ENCODE data around the gene OR2G2.

OR2G2 gene

DNA sequence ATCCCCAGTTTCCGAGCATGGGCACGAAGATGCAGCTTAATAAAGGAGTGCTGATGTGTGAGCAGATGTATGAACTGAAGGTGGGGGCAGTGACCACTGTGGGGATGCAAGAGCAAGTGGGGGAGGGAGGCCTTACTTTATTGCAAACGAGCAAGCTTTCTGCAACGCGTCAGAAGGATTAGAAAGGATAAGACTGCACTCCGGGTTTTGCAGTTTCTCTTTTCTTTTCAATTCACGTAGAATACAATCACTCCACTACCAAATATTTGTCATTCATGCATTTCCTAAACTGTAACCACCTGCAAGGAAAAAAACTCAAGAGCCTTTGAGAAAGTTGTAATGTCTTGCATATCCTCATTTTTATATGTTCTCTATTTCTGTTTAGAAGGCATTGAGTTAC, 47.6 kb upstream of the OR2G2 start:
- Histone ChIP-seq H3K27ac (replicated peaks) (no peak overlapping the region), H3K27me3 (ENCODE audit: insufficient read depth, poor library complexity, severe bottlenecking) (no peaks in the 10 kb centered on the region), H3K4me3 (replicated peaks; ENCODE audit: insufficient read depth, low read length) (no peak overlapping the region)
- TF ChIP-seq SPI1 (IDR thresholded peaks at IDR 0.05; ENCODE audit: borderline replicate concordance, low read depth), result no peak
- no peak for TF ChIP-seq POLR2AphosphoS5 (IDR thresholded peaks at IDR 0.05; ENCODE audit: low read depth)
- TF ChIP-seq, protein P1, sequence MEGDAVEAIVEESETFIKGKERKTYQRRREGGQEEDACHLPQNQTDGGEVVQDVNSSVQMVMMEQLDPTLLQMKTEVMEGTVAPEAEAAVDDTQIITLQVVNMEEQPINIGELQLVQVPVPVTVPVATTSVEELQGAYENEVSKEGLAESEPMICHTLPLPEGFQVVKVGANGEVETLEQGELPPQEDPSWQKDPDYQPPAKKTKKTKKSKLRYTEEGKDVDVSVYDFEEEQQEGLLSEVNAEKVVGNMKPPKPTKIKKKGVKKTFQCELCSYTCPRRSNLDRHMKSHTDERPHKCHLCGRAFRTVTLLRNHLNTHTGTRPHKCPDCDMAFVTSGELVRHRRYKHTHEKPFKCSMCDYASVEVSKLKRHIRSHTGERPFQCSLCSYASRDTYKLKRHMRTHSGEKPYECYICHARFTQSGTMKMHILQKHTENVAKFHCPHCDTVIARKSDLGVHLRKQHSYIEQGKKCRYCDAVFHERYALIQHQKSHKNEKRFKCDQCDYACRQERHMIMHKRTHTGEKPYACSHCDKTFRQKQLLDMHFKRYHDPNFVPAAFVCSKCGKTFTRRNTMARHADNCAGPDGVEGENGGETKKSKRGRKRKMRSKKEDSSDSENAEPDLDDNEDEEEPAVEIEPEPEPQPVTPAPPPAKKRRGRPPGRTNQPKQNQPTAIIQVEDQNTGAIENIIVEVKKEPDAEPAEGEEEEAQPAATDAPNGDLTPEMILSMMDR (IDR thresholded peaks at IDR 0.05; ENCODE audit: insufficient read depth, low read length), result no peak
- TF ChIP-seq, protein P2, sequence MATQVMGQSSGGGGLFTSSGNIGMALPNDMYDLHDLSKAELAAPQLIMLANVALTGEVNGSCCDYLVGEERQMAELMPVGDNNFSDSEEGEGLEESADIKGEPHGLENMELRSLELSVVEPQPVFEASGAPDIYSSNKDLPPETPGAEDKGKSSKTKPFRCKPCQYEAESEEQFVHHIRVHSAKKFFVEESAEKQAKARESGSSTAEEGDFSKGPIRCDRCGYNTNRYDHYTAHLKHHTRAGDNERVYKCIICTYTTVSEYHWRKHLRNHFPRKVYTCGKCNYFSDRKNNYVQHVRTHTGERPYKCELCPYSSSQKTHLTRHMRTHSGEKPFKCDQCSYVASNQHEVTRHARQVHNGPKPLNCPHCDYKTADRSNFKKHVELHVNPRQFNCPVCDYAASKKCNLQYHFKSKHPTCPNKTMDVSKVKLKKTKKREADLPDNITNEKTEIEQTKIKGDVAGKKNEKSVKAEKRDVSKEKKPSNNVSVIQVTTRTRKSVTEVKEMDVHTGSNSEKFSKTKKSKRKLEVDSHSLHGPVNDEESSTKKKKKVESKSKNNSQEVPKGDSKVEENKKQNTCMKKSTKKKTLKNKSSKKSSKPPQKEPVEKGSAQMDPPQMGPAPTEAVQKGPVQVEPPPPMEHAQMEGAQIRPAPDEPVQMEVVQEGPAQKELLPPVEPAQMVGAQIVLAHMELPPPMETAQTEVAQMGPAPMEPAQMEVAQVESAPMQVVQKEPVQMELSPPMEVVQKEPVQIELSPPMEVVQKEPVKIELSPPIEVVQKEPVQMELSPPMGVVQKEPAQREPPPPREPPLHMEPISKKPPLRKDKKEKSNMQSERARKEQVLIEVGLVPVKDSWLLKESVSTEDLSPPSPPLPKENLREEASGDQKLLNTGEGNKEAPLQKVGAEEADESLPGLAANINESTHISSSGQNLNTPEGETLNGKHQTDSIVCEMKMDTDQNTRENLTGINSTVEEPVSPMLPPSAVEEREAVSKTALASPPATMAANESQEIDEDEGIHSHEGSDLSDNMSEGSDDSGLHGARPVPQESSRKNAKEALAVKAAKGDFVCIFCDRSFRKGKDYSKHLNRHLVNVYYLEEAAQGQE (IDR thresholded peaks at IDR 0.05; ENCODE audit: insufficient replicate concordance, low read depth), result no peak
- no peak for TF ChIP-seq GABPA (IDR thresholded peaks at IDR 0.05; ENCODE audit: low read depth)
- DNase-seq (ENCODE audit: low read depth in 1 of 2, low spot score in 1 of 2), result no peak

DNA sequence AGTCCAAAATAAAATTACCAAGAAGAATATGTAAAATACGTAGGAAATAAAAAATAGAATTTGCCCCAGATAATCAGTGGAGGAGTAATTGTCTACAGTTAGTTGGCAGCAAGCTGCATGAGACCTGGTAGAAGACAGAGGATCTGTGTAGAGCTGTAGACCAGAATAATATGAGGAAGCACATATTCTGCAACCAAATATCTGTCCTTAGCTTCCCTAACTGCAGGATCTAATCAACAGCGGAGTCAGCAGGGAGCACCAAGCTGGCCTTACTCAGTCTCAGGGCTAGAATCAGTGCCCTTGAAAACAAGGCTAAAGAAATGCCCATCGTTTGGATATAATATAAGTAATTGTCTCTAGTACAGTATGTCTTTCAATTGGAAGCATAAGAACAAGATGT, 45.3 kb upstream of the OR2G2 start:
- H3K27me3 ChIP-seq (ENCODE audit: insufficient read depth, poor library complexity, severe bottlenecking), result no peaks in the 10 kb centered on the region
- DNase-seq (ENCODE audit: low read depth in 1 of 2, low spot score in 1 of 2), result no peak
- no peak overlapping the region for H3K27ac ChIP-seq (replicated peaks)
- TF ChIP-seq GABPA (IDR thresholded peaks at IDR 0.05; ENCODE audit: low read depth) (no peak), SPI1 (IDR thresholded peaks at IDR 0.05; ENCODE audit: borderline replicate concordance, low read depth) (no peak), POLR2AphosphoS5 (IDR thresholded peaks at IDR 0.05; ENCODE audit: low read depth) (no peak)
- TF ChIP-seq, protein P1 (IDR thresholded peaks at IDR 0.05; ENCODE audit: insufficient read depth, low read length), result no peak
- TF ChIP-seq, protein P2 (IDR thresholded peaks at IDR 0.05; ENCODE audit: insufficient replicate concordance, low read depth), result no peak
- H3K4me3 ChIP-seq (replicated peaks; ENCODE audit: insufficient read depth, low read length), result no peak overlapping the region

DNA sequence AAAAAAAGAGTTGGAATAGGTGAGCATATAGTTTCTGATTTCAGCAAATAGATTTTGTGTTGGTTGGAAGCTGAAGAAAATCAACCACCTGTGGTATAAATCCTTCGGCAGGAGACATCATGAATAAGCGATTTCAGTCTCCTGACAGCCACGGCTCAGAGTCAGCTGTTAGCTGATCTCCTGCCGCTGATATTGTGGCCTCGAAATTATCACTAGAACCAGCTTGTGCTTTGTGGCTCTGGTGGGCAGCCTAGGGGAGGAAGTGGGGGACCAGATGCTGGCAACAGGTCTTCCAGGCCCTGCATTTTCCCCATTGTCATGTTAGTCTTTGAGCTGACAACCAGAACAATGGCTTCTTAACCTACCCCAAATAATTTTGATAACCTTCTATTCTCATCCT, 40.1 kb upstream of the OR2G2 start:
- Histone ChIP-seq H3K27ac (replicated peaks) (no peak overlapping the region), H3K4me3 (replicated peaks; ENCODE audit: insufficient read depth, low read length) (no peak overlapping the region), H3K27me3 (ENCODE audit: insufficient read depth, poor library complexity, severe bottlenecking) (no peaks in the 10 kb centered on the region)
- TF ChIP-seq, protein P2 (IDR thresholded peaks at IDR 0.05; ENCODE audit: insufficient replicate concordance, low read depth), result no peak
- no peak for TF ChIP-seq GABPA (IDR thresholded peaks at IDR 0.05; ENCODE audit: low read depth)
- TF ChIP-seq, protein P1 (IDR thresholded peaks at IDR 0.05; ENCODE audit: insufficient read depth, low read length), result no peak
- TF ChIP-seq POLR2AphosphoS5 (IDR thresholded peaks at IDR 0.05; ENCODE audit: low read depth), result peak; percentile 56; the same call in 1 of the 2 replicates
- no peak for TF ChIP-seq SPI1 (IDR thresholded peaks at IDR 0.05; ENCODE audit: borderline replicate concordance, low read depth)
- DNase-seq (ENCODE audit: low read depth in 1 of 2, low spot score in 1 of 2), result peak in 1 of 2 experiments; percentile 31

Measured in HL-60 (cell line).